Activated naive CD4-positive, alpha-beta T cell treated with anti-CD3 and anti-CD28 coated beads, Interleukin-2, amount 50 U/mL, for 72 hours (primary cell): Measurements from ENCODE around the gene CYS1. TPM values are rescaled to one million over a fixed set of nuclear protein-coding genes. Genes with fewer than 3 reads are reported as not detected.
"Not testable (repeated sequence)": the region's sequence is repeated elsewhere in the genome, so short reads cannot be mapped to it uniquely, and the experiment has no call there.

Experiments
- ATAC-seq, 2 donors: fragments of 150-1000 bp; cut with Tn5 transposase; 2 replicates each; pipeline ENCODE4 v1.10.0; 2021; ENCODE audit warnings: mild to moderate bottlenecking in 2 of 2, moderate library complexity in 2 of 2
- DNase-seq, 2 donors: peaks; one replicate each; pipeline ENCODE4 v3.0.0; 2021 to 2022; ENCODE audit warnings: low spot score in 2 of 2
- H3K27ac Mint-ChIP-seq, 2 donors: one replicate each; pipeline ENCODE4 v1.8.0; 2022; ENCODE audit warnings: mild to moderate bottlenecking in 2 of 2, mixed read lengths in 2 of 2
- H3K36me3 Mint-ChIP-seq, 2 donors: one replicate each; pipeline ENCODE4 v1.8.0; 2022; ENCODE audit warnings: mixed read lengths in 2 of 2
- H3K9me3 Mint-ChIP-seq, 2 donors: one replicate each; pipeline ENCODE4 v1.8.0; 2022; ENCODE audit warnings: mixed read lengths in 2 of 2
- total RNA-seq, 2 donors: library from RNA; stranded (reverse); gene quantifications; one replicate each; pipeline ENCODE4 v1.2.3, GENCODE V29; 2022

The CYS1 gene
- total RNA-seq, result not detected

- ATAC-seq (peak; percentile 31 to 46), DNase-seq (peak in 1 of 2 donors; percentile 33)
- peaks cover 0 to 4% of the 10 kb centered on the region in 2 donors for H3K36me3 Mint-ChIP-seq
- peak within 1 kb of the TSS in 1 of 2 donors; percentile 32 for H3K27ac Mint-ChIP-seq
- H3K9me3 Mint-ChIP-seq, result no peaks in the 10 kb centered on the region
Measured at GRCh38 chr2:10079870-10080535, at the start of gene CYS1. Gene CYS1, minus strand, starts transcription at chr2:10080411. Its CDS starts 188 bp downstream, at chr2:10080223.

- ATAC-seq, result no peak
- DNase-seq, result no peak
- no peak overlapping the region for H3K27ac Mint-ChIP-seq
Measured at GRCh38 chr2:10129490-10129889, 49.3 kb upstream of the CYS1 start.

GRCh38 chr2:10128420-10128819 is 48.2 kb upstream of the CYS1 start:
- Mint-ChIP-seq H3K36me3 (peaks cover 57 to 83% of the 10 kb centered on the region in 2 donors), H3K9me3 (peaks cover 0 to 3% of the 10 kb centered on the region in 2 donors), H3K27ac (peak overlapping the region in 1 of 2 donors; percentile 92)
- ATAC-seq (no peak), DNase-seq (no peak)

More at GRCh38 chr2:10129490-10129889, 49.3 kb upstream of the CYS1 start:
- H3K36me3 Mint-ChIP-seq, result peaks cover 47 to 72% of the 10 kb centered on the region in 2 donors
- no peaks in the 10 kb centered on the region for H3K9me3 Mint-ChIP-seq

GRCh38 chr2:10126632-10127026 is 46.4 kb upstream of the CYS1 start:
- Mint-ChIP-seq H3K36me3 (peaks cover 57 to 82% of the 10 kb centered on the region in 2 donors), H3K27ac (no peak overlapping the region), H3K9me3 (peaks cover 0 to 3% of the 10 kb centered on the region in 2 donors)
- ATAC-seq (no peak), DNase-seq (no peak)

- Mint-ChIP-seq H3K27ac (peak overlapping the region; percentile 82 to 94), H3K36me3 (peaks cover 63 to 85% of the 10 kb centered on the region in 2 donors), H3K9me3 (peaks cover 0 to 3% of the 10 kb centered on the region in 2 donors)
- ATAC-seq (no peak), DNase-seq (no peak)
Measured at GRCh38 chr2:10125842-10126631, 45.8 kb upstream of the CYS1 start.

- no peak for ATAC-seq
- H3K27ac Mint-ChIP-seq, result peak overlapping the region; percentile 94 to 96
- peaks cover 0 to 3% of the 10 kb centered on the region in 2 donors for H3K9me3 Mint-ChIP-seq
- DNase-seq, result peak in 1 of 2 donors; percentile 47
- peaks cover 70 to 78% of the 10 kb centered on the region in 2 donors for H3K36me3 Mint-ChIP-seq
Measured at GRCh38 chr2:10124538-10125045, 44.4 kb upstream of the CYS1 start.

GRCh38 chr2:10123281-10123680 is 43.1 kb upstream of the CYS1 start:
- Mint-ChIP-seq H3K9me3 (peaks cover 0 to 3% of the 10 kb centered on the region in 2 donors), H3K36me3 (peaks cover 59 to 67% of the 10 kb centered on the region in 2 donors), H3K27ac (peak overlapping the region; percentile 94 to 96)
- ATAC-seq (no peak), DNase-seq (no peak)

- peak; percentile 76 to 78 for ATAC-seq
- Mint-ChIP-seq H3K9me3 (peaks cover 0 to 3% of the 10 kb centered on the region in 2 donors), H3K36me3 (peaks cover 55 to 62% of the 10 kb centered on the region in 2 donors), H3K27ac (peak within 1 kb of the TSS; percentile 94 to 98)
- peak; percentile 95 to 96 for DNase-seq
Measured at GRCh38 chr2:10122500-10123280, 42.5 kb upstream of the CYS1 start, which contains the start of gene RRM2. Gene RRM2, plus strand, starts transcription at chr2:10122739. Its CDS starts 60 bp downstream, at chr2:10122799.

GRCh38 chr2:10120877-10121574 is 40.8 kb upstream of the CYS1 start:
- peak overlapping the region; percentile 94 to 97 for H3K27ac Mint-ChIP-seq
- no peak for DNase-seq
- H3K9me3 Mint-ChIP-seq, result peaks cover 0 to 3% of the 10 kb centered on the region in 2 donors
- ATAC-seq, result no peak
- peaks cover 47 to 48% of the 10 kb centered on the region in 2 donors for H3K36me3 Mint-ChIP-seq

- DNase-seq (peak; percentile 93 to 94), ATAC-seq (peak; percentile 63 to 71)
- H3K36me3 Mint-ChIP-seq, result peaks cover 40 to 42% of the 10 kb centered on the region in 2 donors
- peak overlapping the region; percentile 94 to 98 for H3K27ac Mint-ChIP-seq
- peaks cover 0 to 3% of the 10 kb centered on the region in 2 donors for H3K9me3 Mint-ChIP-seq
Measured at GRCh38 chr2:10120158-10120876, 40.1 kb upstream of the CYS1 start.

- H3K36me3 Mint-ChIP-seq, result peaks cover 34 to 35% of the 10 kb centered on the region in 2 donors
- no peak for ATAC-seq
- H3K9me3 Mint-ChIP-seq, result peaks cover 0 to 3% of the 10 kb centered on the region in 2 donors
- peak overlapping the region; percentile 94 to 98 for H3K27ac Mint-ChIP-seq
- no peak for DNase-seq
Measured at GRCh38 chr2:10119601-10120157, 39.5 kb upstream of the CYS1 start.

- H3K27ac Mint-ChIP-seq, result no peak overlapping the region
- ATAC-seq (no peak), DNase-seq (no peak)
- peaks cover 0 to 3% of the 10 kb centered on the region in 2 donors for H3K9me3 Mint-ChIP-seq
- H3K36me3 Mint-ChIP-seq, result peaks cover 26 to 28% of the 10 kb centered on the region in 2 donors
Measured at GRCh38 chr2:10119027-10119325, 38.8 kb upstream of the CYS1 start.

GRCh38 chr2:10109311-10109710 is 29.1 kb upstream of the CYS1 start:
- peaks cover 9 to 10% of the 10 kb centered on the region in 2 donors for H3K36me3 Mint-ChIP-seq

GRCh38 chr2:10104906-10105305 is 24.7 kb upstream of the CYS1 start:
- H3K27ac Mint-ChIP-seq, ATAC-seq, H3K36me3 Mint-ChIP-seq, H3K9me3 Mint-ChIP-seq, DNase-seq: not testable (repeated sequence)

More at GRCh38 chr2:10109311-10109710, 29.1 kb upstream of the CYS1 start:
- Mint-ChIP-seq H3K9me3 (peaks cover 0 to 6% of the 10 kb centered on the region in 2 donors), H3K27ac (no peak overlapping the region)
- DNase-seq, result no peak
- ATAC-seq, result no peak

- peaks cover 0 to 6% of the 10 kb centered on the region in 2 donors for H3K9me3 Mint-ChIP-seq
- ATAC-seq (no peak), DNase-seq (no peak)
- H3K36me3 Mint-ChIP-seq, result peaks cover 9 to 10% of the 10 kb centered on the region in 2 donors
- H3K27ac Mint-ChIP-seq, result no peak overlapping the region
Measured at GRCh38 chr2:10103179-10103578, 23.0 kb upstream of the CYS1 start.
